MCF 10A (cell line): ENCODE data around the gene CLN5. TPM values are rescaled to one million over a fixed set of nuclear protein-coding genes. Genes with fewer than 3 reads are reported as not detected.

ENCODE experiments used
- BruUV-seq: library from RNA; stranded (reverse); fragments of 400-500 nt; replicated peaks from 2 replicates; lab custom pipeline; 2021; lab: Mats Ljungman, UMichigan
- CTCF ChIA-PET: fragments of 300-600 bp; sonication (Branson Sonifier 250); formaldehyde crosslinking; extraction: SDS; loops from one replicate; lab custom pipeline; 2021; ENCODE audit warnings: antibody characterized with exemption, inconsistent platforms; lab: Yijun Ruan, JAX
- POLR2A ChIA-PET: fragments of 300-600, 350-650 bp; sonication (Branson Sonifier 250); formaldehyde crosslinking; extraction: SDS; loops from one replicate; lab custom pipeline; 2020; ENCODE audit warnings: antibody characterized with exemption, inconsistent platforms; lab: Yijun Ruan, JAX
- DNase-seq: peaks from one replicate; pipeline ENCODE4 v3.0.0-alpha.2; 2018; ENCODE audit not compliant: unreplicated experiment
- H3K27ac Mint-ChIP-seq: one replicate; pipeline ENCODE4 v1.8.0; 2022; ENCODE audit warnings: mild to moderate bottlenecking, low read depth, mixed read lengths; ENCODE audit not compliant: unreplicated experiment
- H3K27me3 Mint-ChIP-seq: one replicate; pipeline ENCODE4 v1.8.0; 2022; ENCODE audit warnings: mixed read lengths; ENCODE audit not compliant: insufficient read depth, unreplicated experiment
- H3K36me3 Mint-ChIP-seq: one replicate; pipeline ENCODE4 v1.8.0; 2022; ENCODE audit warnings: mild to moderate bottlenecking, moderate library complexity, mixed read lengths; ENCODE audit not compliant: insufficient read depth, unreplicated experiment
- H3K4me1 Mint-ChIP-seq: one replicate; pipeline ENCODE4 v1.8.0; 2022; ENCODE audit warnings: mixed read lengths; ENCODE audit not compliant: insufficient read depth, unreplicated experiment
- H3K4me3 Mint-ChIP-seq: one replicate; pipeline ENCODE4 v1.8.0; 2022; ENCODE audit warnings: mild to moderate bottlenecking, moderate library complexity, mixed read lengths; ENCODE audit not compliant: unreplicated experiment
- H3K9me3 Mint-ChIP-seq: one replicate; pipeline ENCODE4 v1.8.0; 2022; ENCODE audit warnings: mixed read lengths; ENCODE audit not compliant: unreplicated experiment
- intact Hi-C: fragments of 100-400 bp; cut with micrococcal nuclease; formaldehyde crosslinking; loops from 2 replicates; pipeline ENCODE4 v1.14.1; 2022
- total RNA-seq: library from RNA; stranded (reverse); gene quantifications from 2 replicates; pipeline ENCODE4 v1.2.3, GENCODE V29; 2022
- TF ChIP-seq, protein P1 (sequence below): fragments of 200-600 bp; IDR thresholded peaks from one replicate; pipeline ENCODE4 v1.8.0; 2022; ENCODE audit warnings: antibody characterized with exemption, mild to moderate bottlenecking; ENCODE audit not compliant: unreplicated experiment

The CLN5 gene
- total RNA-seq, 1 experiment from 2014 or later: 16.0 TPM

- CTCF ChIA-PET: interaction anchor here (0.6 to 1.8 kb wide), 3 partner anchors 33 to 61 kb away, joined by 3 to 5 read pairs (median 4); no protein-coding TSS in a partner anchor
- no peaks in the 10 kb centered on the region for H3K27me3 Mint-ChIP-seq
- intact Hi-C loops: no loop called here
- no peak overlapping the region for H3K4me3 Mint-ChIP-seq
- no peak overlapping the region for H3K27ac Mint-ChIP-seq
- peak; percentile 89 for DNase-seq
- POLR2A ChIA-PET: interaction anchor here (0.7 to 2.3 kb wide), 17 partner anchors 9 to 87 kb away, joined by 3 to 16 read pairs (median 5); partner anchors contain the start of genes CLN5 and KCTD12
- H3K4me1 Mint-ChIP-seq: peaks cover 20% of the 10 kb centered on the region
- H3K9me3 Mint-ChIP-seq: peaks cover 8% of the 10 kb centered on the region
- TF ChIP-seq, protein P1, sequence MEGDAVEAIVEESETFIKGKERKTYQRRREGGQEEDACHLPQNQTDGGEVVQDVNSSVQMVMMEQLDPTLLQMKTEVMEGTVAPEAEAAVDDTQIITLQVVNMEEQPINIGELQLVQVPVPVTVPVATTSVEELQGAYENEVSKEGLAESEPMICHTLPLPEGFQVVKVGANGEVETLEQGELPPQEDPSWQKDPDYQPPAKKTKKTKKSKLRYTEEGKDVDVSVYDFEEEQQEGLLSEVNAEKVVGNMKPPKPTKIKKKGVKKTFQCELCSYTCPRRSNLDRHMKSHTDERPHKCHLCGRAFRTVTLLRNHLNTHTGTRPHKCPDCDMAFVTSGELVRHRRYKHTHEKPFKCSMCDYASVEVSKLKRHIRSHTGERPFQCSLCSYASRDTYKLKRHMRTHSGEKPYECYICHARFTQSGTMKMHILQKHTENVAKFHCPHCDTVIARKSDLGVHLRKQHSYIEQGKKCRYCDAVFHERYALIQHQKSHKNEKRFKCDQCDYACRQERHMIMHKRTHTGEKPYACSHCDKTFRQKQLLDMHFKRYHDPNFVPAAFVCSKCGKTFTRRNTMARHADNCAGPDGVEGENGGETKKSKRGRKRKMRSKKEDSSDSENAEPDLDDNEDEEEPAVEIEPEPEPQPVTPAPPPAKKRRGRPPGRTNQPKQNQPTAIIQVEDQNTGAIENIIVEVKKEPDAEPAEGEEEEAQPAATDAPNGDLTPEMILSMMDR: no peak
- no peaks in the 10 kb centered on the region for H3K36me3 Mint-ChIP-seq
- BruUV-seq: no TSS peak
Observed at GRCh38 chr13:76965759-76966421, 26.0 kb upstream of the CLN5 start.

GRCh38 chr13:76967031-76967430 is 24.9 kb upstream of the CLN5 start:
- TF ChIP-seq, protein P1: no peak
- ChIA-PET CTCF (interaction anchor here (1.1 kb wide), 1 partner anchor 82 kb away, joined by 3 read pairs; no protein-coding TSS in a partner anchor), POLR2A (interaction anchor here (0.8 to 2.1 kb wide), 5 partner anchors 10 to 88 kb away, joined by 3 to 16 read pairs (median 6); partner anchors contain the start of genes CLN5 and KCTD12)
- Mint-ChIP-seq H3K9me3 (no peaks in the 10 kb centered on the region), H3K4me3 (no peak overlapping the region), H3K4me1 (peaks cover 20% of the 10 kb centered on the region), H3K27me3 (no peaks in the 10 kb centered on the region), H3K36me3 (no peaks in the 10 kb centered on the region), H3K27ac (no peak overlapping the region)
- BruUV-seq: no TSS peak
- DNase-seq: no peak
- intact Hi-C loops: no loop called here

GRCh38 chr13:76968041-76968440 is 23.8 kb upstream of the CLN5 start:
- ChIA-PET CTCF (interaction anchor here (0.7 to 1.1 kb wide), 3 partner anchors 9 to 300 kb away, joined by 3 to 4 read pairs (median 3); no protein-coding TSS in a partner anchor), POLR2A (interaction anchor here (0.6 kb wide), 1 partner anchor 24 kb away, joined by 3 read pairs; the partner anchor contains the start of gene CLN5)
- H3K9me3 Mint-ChIP-seq: no peaks in the 10 kb centered on the region
- peaks cover 20% of the 10 kb centered on the region for H3K4me1 Mint-ChIP-seq
- DNase-seq: no peak
- H3K27me3 Mint-ChIP-seq: no peaks in the 10 kb centered on the region
- no peaks in the 10 kb centered on the region for H3K36me3 Mint-ChIP-seq
- no peak overlapping the region for H3K4me3 Mint-ChIP-seq
- TF ChIP-seq, protein P1: no peak
- intact Hi-C loops: no loop called here
- no peak overlapping the region for H3K27ac Mint-ChIP-seq
- BruUV-seq: no TSS peak
